Activated T-helper 1 cell treated with anti-CD3 and anti-CD28 coated beads, Interleukin-12 subunit alpha, Interleukin-12 subunit beta, Interleukin-2, Interleukin-4 antibody, amounts not matched to agents 30 ng/mL and 10 ng/mL and 1 ng/mL, durations not matched to agents 14 hours and 24 hours and 36 hours (primary cell): ENCODE measurements around the gene ANKRD33. TPM values are rescaled to one million over a fixed set of nuclear protein-coding genes. Genes with fewer than 3 reads are reported as not detected.

Experiments used
- DNase-seq: peaks from one replicate; pipeline ENCODE4 v3.0.0; 2021; ENCODE audit warnings: low spot score
- H3K27ac Mint-ChIP-seq: one replicate; pipeline ENCODE4 v1.8.0; 2021; ENCODE audit warnings: mild to moderate bottlenecking, mixed read lengths
- H3K27me3 Mint-ChIP-seq: one replicate; pipeline ENCODE4 v1.8.0; 2022; ENCODE audit warnings: mild to moderate bottlenecking, moderate library complexity, mixed read lengths; ENCODE audit not compliant: insufficient read depth
- H3K36me3 Mint-ChIP-seq: one replicate; pipeline ENCODE4 v1.8.0; 2021; ENCODE audit warnings: low read depth, mixed read lengths
- H3K4me1 Mint-ChIP-seq: one replicate; pipeline ENCODE4 v1.8.0; 2021; ENCODE audit warnings: low read depth, mixed read lengths
- H3K4me3 Mint-ChIP-seq: one replicate; pipeline ENCODE4 v1.8.0; 2021; ENCODE audit warnings: mild to moderate bottlenecking, moderate library complexity, mixed read lengths
- H3K9me3 Mint-ChIP-seq: one replicate; pipeline ENCODE4 v1.8.0; 2021; ENCODE audit warnings: mixed read lengths
- intact Hi-C: fragments of 100-400 bp; cut with micrococcal nuclease; formaldehyde crosslinking; loops from one replicate; pipeline ENCODE4 v1.15.1; 2024
- total RNA-seq: library from RNA; stranded (reverse); gene quantifications from 2 replicates; pipeline ENCODE4 v1.2.3, GENCODE V29; 2022

Gene ANKRD33
- total RNA-seq, 1 donor from 2014 or later: not detected

DNA sequence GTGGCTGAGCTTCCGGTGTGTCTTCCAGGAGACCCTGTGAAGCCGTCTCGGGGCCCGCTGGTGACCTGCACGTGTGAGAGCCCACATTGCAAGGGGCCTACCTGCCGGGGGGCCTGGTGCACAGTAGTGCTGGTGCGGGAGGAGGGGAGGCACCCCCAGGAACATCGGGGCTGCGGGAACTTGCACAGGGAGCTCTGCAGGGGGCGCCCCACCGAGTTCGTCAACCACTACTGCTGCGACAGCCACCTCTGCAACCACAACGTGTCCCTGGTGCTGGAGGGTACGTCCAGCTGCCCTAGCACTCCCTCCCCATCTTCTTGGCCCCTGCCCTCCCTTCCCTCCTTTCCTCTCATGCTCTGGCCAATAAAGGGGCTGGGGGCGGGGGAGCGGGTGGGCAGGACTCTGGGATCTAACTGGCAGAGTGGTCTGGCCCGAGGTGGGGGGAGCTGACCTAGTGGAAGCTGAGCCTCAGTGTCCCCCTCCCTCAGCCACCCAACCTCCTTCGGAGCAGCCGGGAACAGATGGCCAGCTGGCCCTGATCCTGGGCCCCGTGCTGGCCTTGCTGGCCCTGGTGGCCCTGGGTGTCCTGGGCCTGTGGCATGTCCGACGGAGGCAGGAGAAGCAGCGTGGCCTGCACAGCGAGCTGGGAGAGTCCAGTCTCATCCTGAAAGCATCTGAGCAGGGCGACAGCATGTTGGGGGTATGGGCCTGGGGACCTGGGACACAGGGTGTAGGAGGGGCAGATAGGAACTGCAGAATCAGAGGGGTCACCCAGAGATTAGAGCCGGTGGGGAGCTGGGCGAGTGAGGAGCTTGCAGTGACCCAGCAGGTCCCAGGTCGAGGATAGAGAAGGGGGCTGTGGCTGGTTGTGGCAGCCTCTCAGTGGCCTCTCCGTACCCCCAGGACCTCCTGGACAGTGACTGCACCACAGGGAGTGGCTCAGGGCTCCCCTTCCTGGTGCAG lies 25.4 kb downstream of the ANKRD33 start:
- DNase-seq: no peak
- Mint-ChIP-seq H3K27me3 (peaks cover 18% of the 10 kb centered on the region), H3K27ac (no peak overlapping the region), H3K36me3 (no peaks in the 10 kb centered on the region), H3K9me3 (no peaks in the 10 kb centered on the region), H3K4me3 (no peak overlapping the region), H3K4me1 (no peaks in the 10 kb centered on the region)
- intact Hi-C loops: no loop called here

DNA sequence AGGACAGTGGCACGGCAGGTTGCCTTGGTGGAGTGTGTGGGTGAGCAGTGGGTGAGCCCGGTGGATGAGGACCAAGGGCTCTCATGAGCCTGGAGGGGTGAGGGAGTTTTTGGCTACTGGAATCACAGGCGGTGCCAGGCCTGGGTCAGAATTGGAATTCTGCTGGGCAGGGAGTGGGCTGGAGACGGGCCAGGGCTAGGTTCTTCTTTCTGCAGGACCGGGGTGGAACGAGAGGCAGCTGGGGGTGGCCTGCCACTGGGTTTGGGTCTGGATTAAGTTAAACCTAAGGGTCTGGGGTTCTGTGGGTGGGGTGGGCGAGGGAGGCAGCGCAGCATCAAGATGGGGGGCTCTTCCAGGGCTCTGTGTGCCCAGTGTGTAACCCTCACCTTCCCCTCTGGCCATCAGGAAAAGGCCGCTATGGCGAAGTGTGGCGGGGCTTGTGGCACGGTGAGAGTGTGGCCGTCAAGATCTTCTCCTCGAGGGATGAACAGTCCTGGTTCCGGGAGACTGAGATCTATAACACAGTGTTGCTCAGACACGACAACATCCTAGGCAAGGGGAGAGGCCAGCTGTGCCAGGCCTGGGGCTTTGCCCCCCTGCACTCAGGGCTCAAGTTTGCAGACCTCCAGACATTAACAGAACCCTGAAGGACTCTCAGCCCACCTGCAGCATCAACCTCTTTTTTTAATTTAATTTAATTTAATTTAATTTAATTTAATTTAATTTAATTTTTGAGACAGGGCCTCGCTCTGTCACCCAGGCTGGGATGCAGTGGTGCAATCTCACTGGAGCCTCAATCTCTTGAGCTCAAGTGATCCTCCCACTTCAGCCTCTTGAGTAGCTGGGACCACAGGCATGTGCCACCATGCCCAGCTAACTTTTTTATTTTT lies 26.4 kb downstream of the ANKRD33 start:
- no peak for DNase-seq
- Mint-ChIP-seq H3K27me3 (peaks cover 9% of the 10 kb centered on the region), H3K4me1 (no peaks in the 10 kb centered on the region), H3K27ac (no peak overlapping the region), H3K9me3 (no peaks in the 10 kb centered on the region), H3K36me3 (no peaks in the 10 kb centered on the region), H3K4me3 (no peak overlapping the region)
- intact Hi-C loops: no loop called here

GRCh38 chr12:51915003-51915625 lies 27.2 kb downstream of the ANKRD33 start:
- no peak for DNase-seq
- intact Hi-C loops: no loop called here
- Mint-ChIP-seq H3K4me3 (no peak overlapping the region), H3K9me3 (no peaks in the 10 kb centered on the region), H3K27me3 (peaks cover 4% of the 10 kb centered on the region), H3K4me1 (no peaks in the 10 kb centered on the region), H3K27ac (no peak overlapping the region), H3K36me3 (no peaks in the 10 kb centered on the region)

- intact Hi-C loops: no loop called here
- peaks cover 2% of the 10 kb centered on the region for H3K27me3 Mint-ChIP-seq
- H3K27ac Mint-ChIP-seq: no peak overlapping the region
- H3K9me3 Mint-ChIP-seq: no peaks in the 10 kb centered on the region
- no peak for DNase-seq
- no peaks in the 10 kb centered on the region for H3K36me3 Mint-ChIP-seq
- H3K4me3 Mint-ChIP-seq: no peak overlapping the region
- no peaks in the 10 kb centered on the region for H3K4me1 Mint-ChIP-seq
Observed at GRCh38 chr12:51915951-51916350, 28.0 kb downstream of the ANKRD33 start.

DNA sequence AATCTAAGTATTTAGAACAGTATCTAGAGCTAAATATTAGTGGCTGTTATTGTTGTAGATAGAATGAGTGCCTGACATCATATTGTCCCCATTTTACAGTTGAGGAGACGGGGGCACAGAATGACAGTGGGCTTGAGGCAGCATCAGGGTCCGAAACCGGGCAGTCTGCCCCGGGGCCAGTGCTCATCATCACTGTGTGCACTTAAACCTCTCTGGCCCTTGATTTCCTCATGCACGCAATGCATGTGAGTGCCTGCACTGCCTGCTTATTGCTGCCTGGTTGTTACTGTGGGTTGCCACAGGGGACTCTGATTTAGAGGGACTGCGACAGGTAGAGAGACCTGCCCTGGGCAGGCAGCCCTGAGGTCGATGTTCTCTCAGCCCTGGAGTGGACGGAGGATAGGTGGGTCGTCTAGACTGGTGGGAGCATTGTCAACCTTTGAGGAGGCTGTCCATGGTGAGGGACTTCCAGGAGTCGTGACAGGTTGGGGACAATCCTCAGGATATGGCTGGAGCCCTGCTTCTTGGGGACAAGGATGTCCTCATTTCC lies 29.2 kb downstream of the ANKRD33 start:
- Mint-ChIP-seq H3K4me1 (no peaks in the 10 kb centered on the region), H3K27me3 (no peaks in the 10 kb centered on the region), H3K9me3 (no peaks in the 10 kb centered on the region), H3K36me3 (no peaks in the 10 kb centered on the region), H3K4me3 (no peak overlapping the region), H3K27ac (no peak overlapping the region)
- DNase-seq: no peak
- intact Hi-C loops: no loop called here

- Mint-ChIP-seq H3K36me3 (no peaks in the 10 kb centered on the region), H3K4me3 (no peak overlapping the region), H3K27ac (no peak overlapping the region), H3K27me3 (no peaks in the 10 kb centered on the region), H3K9me3 (no peaks in the 10 kb centered on the region), H3K4me1 (peaks cover under 1% of the 10 kb centered on the region)
- no peak for DNase-seq
- intact Hi-C loops: no loop called here
Observed at GRCh38 chr12:51917746-51918453, 30.0 kb downstream of the ANKRD33 start.

- DNase-seq: no peak
- no peaks in the 10 kb centered on the region for H3K9me3 Mint-ChIP-seq
- H3K36me3 Mint-ChIP-seq: no peaks in the 10 kb centered on the region
- intact Hi-C loops: no loop called here
- H3K27ac Mint-ChIP-seq: no peak overlapping the region
- H3K27me3 Mint-ChIP-seq: peaks cover 2% of the 10 kb centered on the region
- no peak overlapping the region for H3K4me3 Mint-ChIP-seq
- peaks cover 8% of the 10 kb centered on the region for H3K4me1 Mint-ChIP-seq
Observed at GRCh38 chr12:51920046-51920445, 32.1 kb downstream of the ANKRD33 start.

DNA sequence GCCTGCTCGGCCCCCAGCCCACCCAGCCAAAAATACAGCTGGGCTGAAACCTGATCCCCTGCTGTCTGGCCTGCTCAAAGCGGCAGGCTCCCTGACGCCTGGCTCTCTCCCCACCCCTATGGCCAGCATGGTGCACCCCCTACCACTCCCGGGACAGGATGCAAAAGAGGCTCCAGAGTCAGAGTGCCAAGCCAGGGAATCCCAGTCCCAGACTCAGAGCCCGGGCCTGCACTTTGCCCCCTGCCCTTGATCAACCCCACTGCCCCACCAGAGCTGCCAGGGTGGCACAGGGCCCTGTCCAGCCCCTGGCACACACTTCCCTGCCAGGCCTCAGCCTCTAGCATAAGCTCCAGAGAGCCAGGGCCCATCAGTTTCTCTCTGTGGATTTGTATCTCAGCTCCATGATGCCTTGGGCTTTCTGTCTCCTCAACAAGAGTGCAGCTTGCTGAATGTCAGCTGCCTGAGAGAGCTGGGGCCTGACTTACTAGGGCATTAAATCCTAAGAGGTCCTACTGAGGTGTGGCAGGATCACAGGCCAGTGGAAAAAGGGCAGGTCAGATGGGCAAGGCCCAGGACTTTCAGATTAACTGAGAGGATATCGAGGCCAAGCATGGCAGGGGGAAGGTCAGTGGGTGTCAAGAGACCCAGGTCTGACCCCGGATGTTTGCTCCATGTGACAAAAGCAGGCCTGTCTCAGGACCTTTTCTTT lies 33.3 kb downstream of the ANKRD33 start:
- Mint-ChIP-seq H3K27ac (no peak overlapping the region), H3K4me3 (no peak overlapping the region), H3K36me3 (no peaks in the 10 kb centered on the region), H3K9me3 (no peaks in the 10 kb centered on the region), H3K4me1 (peaks cover 13% of the 10 kb centered on the region), H3K27me3 (peaks cover 2% of the 10 kb centered on the region)
- DNase-seq: no peak
- intact Hi-C loops: no loop called here

- H3K27me3 Mint-ChIP-seq: peaks cover 2% of the 10 kb centered on the region
- no peak overlapping the region for H3K27ac Mint-ChIP-seq
- H3K4me1 Mint-ChIP-seq: peaks cover 13% of the 10 kb centered on the region
- DNase-seq: no peak
- intact Hi-C loops: no loop called here
- no peaks in the 10 kb centered on the region for H3K36me3 Mint-ChIP-seq
- H3K4me3 Mint-ChIP-seq: no peak overlapping the region
- H3K9me3 Mint-ChIP-seq: no peaks in the 10 kb centered on the region
Observed at GRCh38 chr12:51922146-51922545, 34.2 kb downstream of the ANKRD33 start.

DNA sequence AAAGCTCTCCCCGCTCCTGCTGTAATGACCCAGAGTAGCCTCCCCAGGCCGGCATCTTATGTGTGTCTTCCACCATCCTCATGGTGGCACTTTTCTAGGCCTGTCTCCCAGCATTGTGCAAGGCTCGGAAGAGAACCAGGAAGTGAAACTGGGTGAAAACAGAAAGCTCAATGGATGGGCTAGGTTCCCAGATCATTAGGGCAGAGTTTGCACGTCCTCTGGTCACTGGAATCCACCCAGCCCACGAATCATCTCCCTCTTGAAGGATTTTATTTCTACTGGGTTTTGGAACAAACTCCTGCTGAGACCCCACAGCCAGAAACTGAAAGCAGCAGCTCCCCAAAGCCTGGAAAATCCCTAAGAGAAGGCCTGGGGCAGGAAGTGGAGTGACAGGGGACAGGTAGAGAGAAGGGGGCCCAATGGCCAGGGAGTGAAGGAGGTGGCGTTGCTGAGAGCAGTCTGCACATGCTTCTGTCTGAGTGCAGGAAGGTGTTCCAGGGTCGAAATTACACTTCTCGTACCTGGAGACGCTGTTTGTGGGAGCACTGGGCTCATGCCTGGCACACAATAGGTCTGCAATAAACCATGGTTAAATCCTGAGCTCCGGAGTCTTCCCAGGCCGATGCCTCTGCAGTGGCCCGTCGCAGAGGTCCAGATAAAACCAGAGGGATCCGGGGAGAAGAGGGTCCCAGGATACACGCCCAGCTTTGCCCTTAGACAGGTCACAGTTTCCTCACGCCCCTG lies 35.0 kb downstream of the ANKRD33 start:
- H3K27me3 Mint-ChIP-seq: peaks cover 2% of the 10 kb centered on the region
- H3K4me3 Mint-ChIP-seq: no peak overlapping the region
- peaks cover 13% of the 10 kb centered on the region for H3K4me1 Mint-ChIP-seq
- H3K36me3 Mint-ChIP-seq: no peaks in the 10 kb centered on the region
- no peaks in the 10 kb centered on the region for H3K9me3 Mint-ChIP-seq
- no peak overlapping the region for H3K27ac Mint-ChIP-seq
- intact Hi-C loops: no loop called here
- no peak for DNase-seq
